H1 (cell line): ENCODE results near the gene PLXNA4. TPM values are rescaled to one million over a fixed set of nuclear protein-coding genes. Genes with fewer than 3 reads are reported as not detected.
A peak's percentile ranks its signal among the peaks of the same experiment; 100 is the strongest.

ENCODE experiments used
- CTCF ChIA-PET: fragments of 300-600 bp; sonication (Branson Sonifier 250); formaldehyde crosslinking; loops from one replicate; lab custom pipeline; 2021; ENCODE audit not compliant: partially characterized antibody; lab: Charles Lee
- POLR2A ChIA-PET: fragments of 300-600 bp; sonication (Branson Sonifier 250); formaldehyde crosslinking; loops from one replicate; lab custom pipeline; 2021; ENCODE audit warnings: inconsistent platforms; ENCODE audit not compliant: partially characterized antibody; lab: Charles Lee
- DNase-seq, 2 experiments: peaks; one replicate each; pipeline versions ENCODE4 v3.0.0 to v3.0.0-alpha.2; 2010 to 2022; ENCODE audit warnings: low spot score in 2 of 2, low read depth in 1 of 2, mixed read lengths in 1 of 2
- FAIRE-seq: peaks from 2 replicates; lab custom pipeline; 2011; peaks lifted over from hg19 to GRCh38; lab: Jason Lieb, UNC
- H2AFZ ChIP-seq: 2 replicates; pipeline ENCODE4 v1.8.1; 2012; ENCODE audit warnings: low read length, inconsistent platforms
- H2AK5ac ChIP-seq: 2 replicates; pipeline ENCODE4 v1.6.1; 2013; ENCODE audit warnings: low read depth, low read length
- H2BK120ac ChIP-seq: replicated peaks from 2 replicates; pipeline ENCODE3; 2013; ENCODE audit warnings: low read depth, low read length, inconsistent platforms
- H2BK12ac ChIP-seq: 2 replicates; pipeline ENCODE4 v1.6.1; 2013; ENCODE audit warnings: low read depth, low read length
- H2BK15ac ChIP-seq: 2 replicates; pipeline ENCODE4 v1.6.1; 2013; ENCODE audit warnings: low read length
- H2BK20ac ChIP-seq: 2 replicates; pipeline ENCODE4 v1.6.1; 2013; ENCODE audit warnings: low read length
- H2BK5ac ChIP-seq: 2 replicates; pipeline ENCODE4 v1.6.1; 2013; ENCODE audit warnings: low read depth, low read length
- H3K14ac ChIP-seq: 2 replicates; pipeline ENCODE4 v1.6.1; 2013; ENCODE audit warnings: inconsistent platforms; ENCODE audit not compliant: insufficient read length
- H3K18ac ChIP-seq: 2 replicates; pipeline ENCODE4 v1.6.1; 2013; ENCODE audit warnings: low read length; ENCODE audit errors: extremely low read depth
- H3K23ac ChIP-seq: 2 replicates; pipeline ENCODE4 v1.6.1; 2013; ENCODE audit warnings: inconsistent platforms; ENCODE audit not compliant: insufficient read length
- H3K23me2 ChIP-seq: 2 replicates; pipeline ENCODE4 v1.6.1; 2013; ENCODE audit warnings: low read depth, low read length
- H3K27ac ChIP-seq: 2 replicates; pipeline ENCODE4 v1.6.1; 2011; ENCODE audit warnings: low read depth, low read length, inconsistent platforms
- H3K27me3 ChIP-seq, 4 experiments: replicated peaks in 1 of 4; 1 replicate in 1 of 4; 2 replicates in 3 of 4; pipeline versions ENCODE4 v1.6.1 to v1.8.1; 2011 to 2013; ENCODE audit warnings: low read length in 3 of 4, mild to moderate bottlenecking in 3 of 4, inconsistent platforms in 2 of 4, mixed read lengths in 2 of 4, moderate library complexity in 1 of 4; ENCODE audit not compliant: control insufficient read depth in 3 of 4, insufficient read depth in 3 of 4; ENCODE audit errors: extremely low read depth in 1 of 4
- H3K36me3 ChIP-seq, 4 experiments: 2 replicates each; pipeline versions ENCODE4 v1.6.1 to v1.8.1; 2011 to 2013; ENCODE audit warnings: mild to moderate bottlenecking in 4 of 4, low read length in 3 of 4, moderate library complexity in 2 of 4, control low read depth in 1 of 4, inconsistent platforms in 1 of 4; ENCODE audit not compliant: insufficient read depth in 4 of 4, control insufficient read depth in 2 of 4
- H3K4ac ChIP-seq: replicated peaks from 2 replicates; pipeline ENCODE3; 2013; ENCODE audit warnings: low read length, low read depth, mixed read lengths, inconsistent platforms; ENCODE audit not compliant: insufficient read length
- H3K4me1 ChIP-seq, 4 experiments: replicated peaks in 1 of 4; 1 replicate in 1 of 4; 2 replicates in 3 of 4; pipeline versions ENCODE4 v1.6.1 to v1.8.1; 2011 to 2013; ENCODE audit warnings: low read length in 3 of 4, inconsistent platforms in 2 of 4, mixed read lengths in 1 of 4; ENCODE audit not compliant: insufficient read depth in 4 of 4, control insufficient read depth in 3 of 4
- H3K4me2 ChIP-seq, 2 experiments: 2 replicates each; pipeline versions ENCODE4 v1.6.1 to v1.8.1; 2011 to 2013; ENCODE audit warnings: low read depth in 2 of 2, low read length in 2 of 2, control low read depth in 1 of 2, inconsistent platforms in 1 of 2, mild to moderate bottlenecking in 1 of 2; ENCODE audit not compliant: insufficient read depth in 1 of 2
- H3K4me3 ChIP-seq, 4 experiments: fragments of 200-600, 300-600 bp in 1 of 4; sonication (generic), shearing (Covaris generic), sonication (Bioruptor Twin) in 1 of 4; 2 replicates each; pipeline versions ENCODE4 v1.5.1 to v1.8.1; 2011 to 2016; ENCODE audit warnings: low read length in 4 of 4, low read depth in 3 of 4, control low read depth in 2 of 4, inconsistent platforms in 2 of 4, mild to moderate bottlenecking in 2 of 4, mixed read lengths in 1 of 4, moderate library complexity in 1 of 4; ENCODE audit not compliant: insufficient read depth in 2 of 4; ENCODE audit errors: extremely low read depth in 1 of 4
- H3K56ac ChIP-seq: replicated peaks from 2 replicates; pipeline ENCODE3; 2013; ENCODE audit warnings: low read depth, mild to moderate bottlenecking, mixed read lengths, low read length, inconsistent platforms; ENCODE audit not compliant: insufficient read length
- H3K79me1 ChIP-seq: 2 replicates; pipeline ENCODE4 v1.6.1; 2013; ENCODE audit warnings: low read depth, low read length, control low read depth
- H3K79me2 ChIP-seq, 2 experiments: 2 replicates each; pipeline versions ENCODE4 v1.6.1 to v1.8.1; 2012 to 2013; ENCODE audit warnings: low read length in 2 of 2, mild to moderate bottlenecking in 2 of 2, inconsistent platforms in 1 of 2; ENCODE audit not compliant: insufficient read depth in 2 of 2, control insufficient read depth in 1 of 2
- H3K9ac ChIP-seq, 4 experiments: replicated peaks in 1 of 4; 1 replicate in 1 of 4; 2 replicates in 3 of 4; pipeline versions ENCODE4 v1.6.1 to v1.8.1; 2011 to 2013; ENCODE audit warnings: low read depth in 3 of 4, low read length in 3 of 4, control low read depth in 2 of 4, mild to moderate bottlenecking in 2 of 4, moderate library complexity in 2 of 4, inconsistent platforms in 1 of 4; ENCODE audit errors: extremely low read depth in 1 of 4
- H3K9me3 ChIP-seq, 2 experiments: 2 replicates each; pipeline versions ENCODE4 v1.6.1 to v1.8.1; 2012 to 2013; ENCODE audit warnings: mild to moderate bottlenecking in 2 of 2, moderate library complexity in 2 of 2, control low read depth in 1 of 2, inconsistent platforms in 1 of 2, low read depth in 1 of 2, low read length in 1 of 2, mixed read lengths in 1 of 2; ENCODE audit not compliant: insufficient read depth in 2 of 2
- H4K20me1 ChIP-seq, 2 experiments: replicated peaks in 1 of 2; 2 replicates each; pipeline versions ENCODE3 to v1.8.1; 2011 to 2013; ENCODE audit warnings: inconsistent platforms in 2 of 2, low read length in 2 of 2, mild to moderate bottlenecking in 1 of 2; ENCODE audit not compliant: insufficient read depth in 2 of 2, control insufficient read depth in 1 of 2
- H4K5ac ChIP-seq: 2 replicates; pipeline ENCODE4 v1.6.1; 2013; ENCODE audit warnings: low read length, low read depth, mixed read lengths, inconsistent platforms; ENCODE audit not compliant: insufficient read length
- H4K8ac ChIP-seq: 2 replicates; pipeline ENCODE4 v1.8.0; 2013; ENCODE audit warnings: mild to moderate bottlenecking, moderate library complexity, low read length, inconsistent platforms; ENCODE audit not compliant: insufficient read depth; ENCODE audit errors: extremely low read depth
- H4K91ac ChIP-seq: replicated peaks from 2 replicates; pipeline ENCODE3; 2013; ENCODE audit warnings: low read length, mixed read lengths, inconsistent platforms; ENCODE audit not compliant: insufficient read length
- BCL11A ChIP-seq, 2 experiments: IDR thresholded peaks; one replicate each; pipeline ENCODE4 v1.6.1; 2011; ENCODE audit warnings: low read depth in 2 of 2, low read length in 2 of 2, mild to moderate bottlenecking in 2 of 2
- JUND ChIP-seq: IDR thresholded peaks from 2 replicates; pipeline ENCODE4 v1.6.1; 2011; ENCODE audit warnings: mild to moderate bottlenecking, improper control_type of control experiment, low read length
- KDM4A ChIP-seq: IDR thresholded peaks from one replicate; pipeline ENCODE4 v1.7.1; 2012; ENCODE audit warnings: low read depth, mild to moderate bottlenecking, moderate library complexity, low read length, inconsistent platforms; ENCODE audit not compliant: severe bottlenecking
- KDM5A ChIP-seq: fragments of 200-600 bp; IDR thresholded peaks from 2 replicates; pipeline ENCODE4 v1.7.1; 2012; ENCODE audit warnings: mild to moderate bottlenecking, low read length, inconsistent platforms, mixed read lengths
- POLR2A ChIP-seq, 2 experiments: IDR thresholded peaks; 1 replicate in 1 of 2; 2 replicates in 1 of 2; pipeline ENCODE4 v1.6.1; 2011; ENCODE audit warnings: low read depth in 2 of 2, low read length in 2 of 2, mild to moderate bottlenecking in 2 of 2; ENCODE audit errors: control extremely low read depth in 1 of 2
- RBBP5 ChIP-seq: IDR thresholded peaks from 2 replicates; pipeline ENCODE4 v1.7.1; 2012; ENCODE audit warnings: low read depth, mild to moderate bottlenecking, inconsistent platforms, low read length, moderate library complexity, borderline replicate concordance
- SIRT6 ChIP-seq: IDR thresholded peaks from one replicate; pipeline ENCODE4 v1.7.1; 2012; ENCODE audit warnings: low read length, inconsistent platforms
- SRF ChIP-seq: IDR thresholded peaks from 2 replicates; pipeline ENCODE4 v1.6.1; 2011; ENCODE audit warnings: mild to moderate bottlenecking, low read depth, low read length, moderate library complexity
- WGBS, 2 experiments: shearing (Covaris generic) in 1 of 2; methylation state at CpG; one replicate each; pipeline versions ENCODE4 v1.1.6 to v1.1.7; 2013 to 2015; ENCODE audit warnings: low lambda C conversion rate in 2 of 2, mixed read lengths in 2 of 2, inconsistent platforms in 1 of 2, low coverage in 1 of 2, missing lambda C conversion rate in 1 of 2; ENCODE audit not compliant: insufficient replicate concordance in 2 of 2, insufficient coverage in 1 of 2, insufficient read length in 1 of 2; ENCODE audit errors: extremely low coverage in 1 of 2, missing lambda C conversion rate in 1 of 2; 5-methylcytosine and 5-hydroxymethylcytosine counted together
- polyA plus RNA-seq, 7 experiments: library from polyadenylated mRNA; depleted of rRNA in 3 of 7; stranded (reverse) in 5 of 7; unstranded in 2 of 7; fragments of >200 nt in 5 of 7; fragments of 200-250 nt in 2 of 7; gene quantifications; 1 replicate in 5 of 7; 2 replicates in 1 of 7; 4 replicates in 1 of 7; pipeline versions ENCODE4 v1.2.1 to v1.2.3, GENCODE V29; 2011 to 2013; ENCODE audit warnings: missing spikeins in 2 of 7, mixed read lengths in 2 of 7
- total RNA-seq: library from RNA; stranded (reverse); fragmentation: NEBNext Ultra II Directional; extraction: Animal tissue kit (Norgen Biotek cat#: 25700); gene quantifications from 2 replicates; pipeline ENCODE4 v1.2.1, GENCODE V29; 2021

The PLXNA4 gene
- total and polyA plus RNA-seq, 2 of the 8 experiments (the other 6 are each of a cell fraction or from before 2014, with no cell fraction given): 0.76 to 0.79 TPM

- Histone ChIP-seq H3K4me2 (no peak overlapping the region), H3K4me1 (peaks cover 2 to 7% (median 3%) of the 10 kb centered on the region in 4 experiments; a peak in 6 of 7 replicates), H3K9ac (no peak overlapping the region), H4K8ac (no peak overlapping the region), H3K27ac (no peak overlapping the region), H3K56ac (no peak overlapping the region), H2AK5ac (no peak overlapping the region), H4K91ac (no peak overlapping the region), H3K23me2 (no peaks in the 10 kb centered on the region), H3K27me3 (0 out of 7 replicates have a peak, but pooled peaks cover 0 to 4% (median 0%) of the 10 kb centered on the region in 4 experiments), H2AFZ (no peak overlapping the region), H3K14ac (no peak overlapping the region), H4K20me1 (no peaks in the 10 kb centered on the region), H3K9me3 (no peaks in the 10 kb centered on the region), H2BK5ac (no peak overlapping the region), H2BK20ac (no peak overlapping the region), H3K23ac (no peak overlapping the region), H3K36me3 (no peaks in the 10 kb centered on the region), H2BK12ac (no peak overlapping the region), H3K79me2 (no peaks in the 10 kb centered on the region), H3K4ac (no peak overlapping the region), H2BK15ac (no peak overlapping the region), H3K4me3 (no peak overlapping the region), H3K18ac (no peak overlapping the region), H4K5ac (no peak overlapping the region), H2BK120ac (no peak overlapping the region), H3K79me1 (no peaks in the 10 kb centered on the region)
- WGBS, 2 experiments: 90% methylated on average over 2 of the region's 2 CpGs; no CpG with 5 or more reads in 1 of the 2 experiments
- TF ChIP-seq BCL11A (IDR thresholded peaks at IDR 0.05; ENCODE audit: low read depth in 2 of 2, low read length in 2 of 2) (no peak), RBBP5 (no peak), SRF (no peak), KDM5A (no peak), SIRT6 (no peak), KDM4A (peak; percentile 30), JUND (no peak), POLR2A (IDR thresholded peaks at IDR 0.05; ENCODE audit: control extremely low read depth in 1 of 2, low read depth in 2 of 2, low read length in 2 of 2) (no peak)
- CTCF ChIA-PET: interaction anchor here (1.0 kb wide), 1 partner anchor 27 kb away, joined by 3 read pairs; no protein-coding TSS in a partner anchor
- DNase-seq (no peak), FAIRE-seq (no peak)
- POLR2A ChIA-PET: no interaction called here
Measured at GRCh38 chr7:132424277-132424676, 152.0 kb downstream of the PLXNA4 start.
